Measurements from ENCODE around the gene LRMDA. TPM values are rescaled to one million over a fixed set of nuclear protein-coding genes. Genes with fewer than 3 reads are reported as not detected.

Gene LRMDA
- total RNA-seq, 2 experiments from 2014 or later: not detected

DNA sequence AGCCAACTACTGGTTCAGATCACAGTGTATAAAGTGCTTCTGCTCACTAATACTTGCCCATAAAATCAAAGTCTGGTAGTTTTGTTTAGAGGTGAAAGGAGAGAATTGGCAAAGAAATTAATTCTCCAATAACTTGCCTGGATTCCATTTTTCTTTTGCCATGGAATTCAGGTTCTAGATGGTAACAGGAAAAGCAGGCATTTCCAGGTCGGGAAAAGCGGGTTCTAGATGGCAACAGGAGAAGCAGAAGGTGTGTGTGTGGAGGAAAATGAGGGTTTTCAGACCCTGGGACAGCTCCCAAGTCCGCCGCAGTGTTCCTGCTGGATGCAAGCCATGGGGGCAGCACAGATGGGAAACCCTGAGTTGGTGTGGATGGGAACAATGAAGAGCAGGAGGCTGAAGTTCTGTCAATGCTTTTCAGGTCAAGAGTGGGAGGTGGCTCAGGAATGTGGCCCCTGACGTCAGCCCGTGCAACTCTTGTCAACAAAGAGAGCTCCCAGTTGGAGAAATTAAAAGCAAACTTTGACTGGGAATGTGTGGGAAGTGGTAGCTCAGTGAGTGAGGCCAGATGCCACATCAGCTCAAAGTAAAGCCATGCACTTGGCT, 696.7 kb downstream of the LRMDA start:
- no peaks in the 10 kb centered on the region for H3K9me3 ChIP-seq (ENCODE audit: control insufficient read depth in 1 of 2, insufficient read depth in 1 of 2, low read length in 2 of 2)
- ChIA-PET CTCF (no interaction called here), POLR2A (no interaction called here)
- Mint-ChIP-seq H3K36me3 (ENCODE audit: low read depth) (no peaks in the 10 kb centered on the region), H3K9me3 (no peaks in the 10 kb centered on the region), H3K27me3 (no peaks in the 10 kb centered on the region), H3K4me1 (ENCODE audit: low read depth) (no peaks in the 10 kb centered on the region), H3K27ac (no peak overlapping the region), H3K4me3 (no peak overlapping the region)
- no peak overlapping the region for H3K27ac ChIP-seq (ENCODE audit: low read depth in 1 of 2, low read length in 2 of 2)
- no peaks in the 10 kb centered on the region for H3K27me3 ChIP-seq (ENCODE audit: control insufficient read depth in 1 of 2, insufficient read depth in 2 of 2, low read length in 2 of 2)
- intact Hi-C loops (cut with DNase I, micrococcal nuclease): no loop called here
- no peak for ATAC-seq (ENCODE audit: poor library complexity)
- TF ChIP-seq, protein P1, sequence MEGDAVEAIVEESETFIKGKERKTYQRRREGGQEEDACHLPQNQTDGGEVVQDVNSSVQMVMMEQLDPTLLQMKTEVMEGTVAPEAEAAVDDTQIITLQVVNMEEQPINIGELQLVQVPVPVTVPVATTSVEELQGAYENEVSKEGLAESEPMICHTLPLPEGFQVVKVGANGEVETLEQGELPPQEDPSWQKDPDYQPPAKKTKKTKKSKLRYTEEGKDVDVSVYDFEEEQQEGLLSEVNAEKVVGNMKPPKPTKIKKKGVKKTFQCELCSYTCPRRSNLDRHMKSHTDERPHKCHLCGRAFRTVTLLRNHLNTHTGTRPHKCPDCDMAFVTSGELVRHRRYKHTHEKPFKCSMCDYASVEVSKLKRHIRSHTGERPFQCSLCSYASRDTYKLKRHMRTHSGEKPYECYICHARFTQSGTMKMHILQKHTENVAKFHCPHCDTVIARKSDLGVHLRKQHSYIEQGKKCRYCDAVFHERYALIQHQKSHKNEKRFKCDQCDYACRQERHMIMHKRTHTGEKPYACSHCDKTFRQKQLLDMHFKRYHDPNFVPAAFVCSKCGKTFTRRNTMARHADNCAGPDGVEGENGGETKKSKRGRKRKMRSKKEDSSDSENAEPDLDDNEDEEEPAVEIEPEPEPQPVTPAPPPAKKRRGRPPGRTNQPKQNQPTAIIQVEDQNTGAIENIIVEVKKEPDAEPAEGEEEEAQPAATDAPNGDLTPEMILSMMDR (IDR thresholded peaks at IDR 0.05): no peak
- H3K4me1 ChIP-seq (ENCODE audit: insufficient read depth, low read length): no peaks in the 10 kb centered on the region
- H3K4me3 ChIP-seq (ENCODE audit: low read length): no peak overlapping the region
- DNase-seq: no peak
- H3K36me3 ChIP-seq (ENCODE audit: insufficient read depth, low read length): no peaks in the 10 kb centered on the region

DNA sequence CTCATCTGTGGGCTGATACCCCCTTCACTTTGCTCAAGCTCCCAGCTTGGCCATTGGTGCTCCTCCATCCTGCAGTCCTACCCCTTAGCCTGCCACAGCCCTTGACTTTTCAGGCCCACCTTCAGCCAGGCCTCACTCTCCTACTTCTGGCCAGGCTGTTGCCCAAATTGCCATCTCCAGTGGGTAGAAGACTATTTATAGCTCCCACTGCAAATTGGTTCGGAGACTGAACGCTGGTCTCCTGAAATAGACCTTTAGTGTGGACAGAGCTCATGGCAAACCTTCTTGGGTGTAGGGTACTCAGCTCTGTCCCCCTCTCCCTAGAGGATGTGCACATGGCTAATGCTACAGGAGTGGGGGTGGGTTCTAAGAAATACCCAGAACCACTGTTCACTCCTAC, 697.8 kb downstream of the LRMDA start:
- no peaks in the 10 kb centered on the region for H3K27me3 ChIP-seq (ENCODE audit: control insufficient read depth in 1 of 2, insufficient read depth in 2 of 2, low read length in 2 of 2)
- Mint-ChIP-seq H3K27ac (no peak overlapping the region), H3K4me3 (no peak overlapping the region), H3K9me3 (no peaks in the 10 kb centered on the region), H3K36me3 (ENCODE audit: low read depth) (no peaks in the 10 kb centered on the region), H3K4me1 (ENCODE audit: low read depth) (no peaks in the 10 kb centered on the region), H3K27me3 (no peaks in the 10 kb centered on the region)
- DNase-seq (no peak), ATAC-seq (ENCODE audit: poor library complexity) (no peak)
- intact Hi-C loops (cut with DNase I, micrococcal nuclease): no loop called here
- no peaks in the 10 kb centered on the region for H3K9me3 ChIP-seq (ENCODE audit: control insufficient read depth in 1 of 2, insufficient read depth in 1 of 2, low read length in 2 of 2)
- no peaks in the 10 kb centered on the region for H3K4me1 ChIP-seq (ENCODE audit: insufficient read depth, low read length)
- H3K36me3 ChIP-seq (ENCODE audit: insufficient read depth, low read length): no peaks in the 10 kb centered on the region
- H3K27ac ChIP-seq (ENCODE audit: low read depth in 1 of 2, low read length in 2 of 2): no peak overlapping the region
- CTCF ChIA-PET: no interaction called here
- POLR2A ChIA-PET: no interaction called here
- TF ChIP-seq, protein P1 (IDR thresholded peaks at IDR 0.05): no peak
- H3K4me3 ChIP-seq (ENCODE audit: low read length): no peak overlapping the region

DNA sequence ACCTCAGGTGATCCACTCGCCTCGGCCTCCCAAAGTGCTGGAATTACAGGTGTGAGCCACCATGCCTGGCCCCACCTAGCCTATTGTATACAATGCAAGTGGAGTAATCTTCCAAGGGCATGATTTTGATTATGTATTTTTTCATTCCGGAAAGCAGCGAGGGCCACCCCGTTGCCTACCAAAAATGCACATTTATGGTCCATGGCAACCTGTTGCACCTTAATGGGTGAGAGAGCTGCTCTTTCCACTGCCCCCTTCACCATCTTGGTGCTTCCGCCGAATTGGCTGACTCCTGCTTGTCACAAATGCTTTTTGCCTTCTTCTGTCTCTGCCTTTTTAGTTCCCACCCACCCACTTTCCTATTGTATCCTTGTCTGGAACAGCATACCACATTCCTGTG, 699.5 kb downstream of the LRMDA start:
- ChIA-PET POLR2A (no interaction called here), CTCF (no interaction called here)
- ATAC-seq (ENCODE audit: poor library complexity) (no peak), DNase-seq (no peak)
- no peak overlapping the region for H3K4me3 ChIP-seq (ENCODE audit: low read length)
- no peaks in the 10 kb centered on the region for H3K4me1 ChIP-seq (ENCODE audit: insufficient read depth, low read length)
- Mint-ChIP-seq H3K36me3 (ENCODE audit: low read depth) (no peaks in the 10 kb centered on the region), H3K27me3 (no peaks in the 10 kb centered on the region), H3K4me3 (no peak overlapping the region), H3K27ac (no peak overlapping the region), H3K9me3 (no peaks in the 10 kb centered on the region), H3K4me1 (ENCODE audit: low read depth) (no peaks in the 10 kb centered on the region)
- no peaks in the 10 kb centered on the region for H3K36me3 ChIP-seq (ENCODE audit: insufficient read depth, low read length)
- no peaks in the 10 kb centered on the region for H3K9me3 ChIP-seq (ENCODE audit: control insufficient read depth in 1 of 2, insufficient read depth in 1 of 2, low read length in 2 of 2)
- no peak overlapping the region for H3K27ac ChIP-seq (ENCODE audit: low read depth in 1 of 2, low read length in 2 of 2)
- intact Hi-C loops (cut with DNase I, micrococcal nuclease): no loop called here
- no peaks in the 10 kb centered on the region for H3K27me3 ChIP-seq (ENCODE audit: control insufficient read depth in 1 of 2, insufficient read depth in 2 of 2, low read length in 2 of 2)
- TF ChIP-seq, protein P1 (IDR thresholded peaks at IDR 0.05): no peak
